HFF-Myc (cell line): ENCODE data around the gene HIVEP3.

ENCODE experiments used
- DNase-seq: peaks from one replicate; pipeline ENCODE4 v3.0.0-alpha.2; 2011; ENCODE audit warnings: low read depth; ENCODE audit errors: extremely low read depth
- H3K4me3 ChIP-seq: replicated peaks from 2 replicates; pipeline ENCODE4 v1.5.1; 2011; ENCODE audit warnings: low read depth, mild to moderate bottlenecking, control low read depth, low read length
- CTCF ChIP-seq: IDR thresholded peaks from 2 replicates; pipeline ENCODE4 v1.5.1; 2012; ENCODE audit warnings: mild to moderate bottlenecking, low read depth, low read length, control low read depth; ENCODE audit errors: missing control alignments

The HIVEP3 gene

GRCh38 chr1:41542196-41542930, 376.4 kb downstream of the HIVEP3 start:
- H3K4me3 ChIP-seq: no peak overlapping the region
- no peak for TF ChIP-seq CTCF
- DNase-seq: no peak

GRCh38 chr1:41541592-41541952, 377.1 kb downstream of the HIVEP3 start:
- DNase-seq: no peak
- no peak overlapping the region for H3K4me3 ChIP-seq
- no peak for TF ChIP-seq CTCF

GRCh38 chr1:41540886-41541591, 377.7 kb downstream of the HIVEP3 start:
- peak; percentile 9 for DNase-seq
- TF ChIP-seq CTCF: no peak
- no peak overlapping the region for H3K4me3 ChIP-seq

- no peak for DNase-seq
- no peak overlapping the region for H3K4me3 ChIP-seq
- TF ChIP-seq CTCF: no peak
Measured at GRCh38 chr1:41539999-41540398, 378.7 kb downstream of the HIVEP3 start.

- H3K4me3 ChIP-seq: no peak overlapping the region
- no peak for TF ChIP-seq CTCF
- no peak for DNase-seq
Measured at GRCh38 chr1:41539418-41539805, 379.3 kb downstream of the HIVEP3 start.

- TF ChIP-seq CTCF: no peak
- H3K4me3 ChIP-seq: no peak overlapping the region
- DNase-seq: no peak
Measured at GRCh38 chr1:41538741-41539417, 379.8 kb downstream of the HIVEP3 start.
